HCT116 (cell line): ENCODE measurements around the gene KMT2B. TPM values are rescaled to one million over a fixed set of nuclear protein-coding genes. Genes with fewer than 3 reads are reported as not detected.
A peak's percentile ranks its signal among the peaks of the same experiment; 100 is the strongest.

Experiments used
- ATAC-seq: fragments of 200-7000 bp; cut with Tn5 transposase; 2 replicates; pipeline ENCODE4 v1.9.1; 2020; ENCODE audit warnings: mild to moderate bottlenecking, moderate library complexity
- Bru-seq: library from RNA; stranded (reverse); fragments of 400-500 nt; gene quantifications from one replicate; lab custom pipeline; 2021; lab: Mats Ljungman, UMichigan
- BruChase-seq, 2 experiments: library from RNA; stranded (reverse); fragments of 400-500 nt; gene quantifications; one replicate each; lab custom pipeline; 2021; lab: Mats Ljungman, UMichigan
- BruUV-seq: library from RNA; stranded (reverse); fragments of 400-500 nt; replicated peaks from 2 replicates; lab custom pipeline; 2021; lab: Mats Ljungman, UMichigan
- CTCF ChIA-PET: fragments of 300-600 bp; sonication (Branson Sonifier 250); formaldehyde crosslinking; loops from one replicate; lab custom pipeline; 2021; ENCODE audit warnings: antibody characterized with exemption; lab: Charles Lee
- POLR2A ChIA-PET: fragments of 300-600, 350-600 bp; sonication (Branson Sonifier 250); formaldehyde crosslinking; loops from one replicate; lab custom pipeline; 2021; ENCODE audit warnings: antibody characterized with exemption; lab: Charles Lee
- RAD21 ChIA-PET, 2 experiments: fragments of 300-600 bp; sonication (Branson Sonifier 250); formaldehyde crosslinking; loops; one replicate each; lab custom pipeline; 2023; ENCODE audit warnings: low total read pairs in 2 of 2; ENCODE audit not compliant: uncharacterized antibody in 2 of 2, unreplicated experiment in 2 of 2, low non-redundant PET in 1 of 2; lab: Charles Lee
- DNase-seq: peaks from one replicate; pipeline ENCODE4 v3.0.0-alpha.2; 2010; ENCODE audit warnings: low read depth, low spot score
- H2AFZ ChIP-seq: fragments of 200-600 bp; shearing (Covaris generic), sonication (generic); 2 replicates; pipeline ENCODE4 v1.6.1; 2017; ENCODE audit warnings: low read depth, mixed run types, mixed read lengths, antibody characterized with exemption, low read length; ENCODE audit not compliant: poor library complexity, severe bottlenecking
- H3K27ac ChIP-seq: 2 replicates; pipeline ENCODE4 v1.5.1; 2012; ENCODE audit warnings: low read depth, low read length
- H3K27me3 ChIP-seq: fragments of 200-600 bp; sonication (generic); 2 replicates; pipeline ENCODE4 v1.6.1; 2016; ENCODE audit warnings: mixed run types, low read length, mixed read lengths; ENCODE audit not compliant: insufficient read depth
- H3K36me3 ChIP-seq, 2 experiments: fragments of 200-500 bp in 1 of 2; fragments of 200-600 bp in 1 of 2; sonication (Bioruptor generic) in 1 of 2; sonication (generic) in 1 of 2; 2 replicates each; pipeline versions ENCODE4 v1.5.1 to v1.6.1; 2014 to 2016; ENCODE audit warnings: low read length in 2 of 2, inconsistent platforms in 1 of 2, mixed read lengths in 1 of 2, mixed run types in 1 of 2; ENCODE audit not compliant: insufficient read depth in 2 of 2, control insufficient read depth in 1 of 2
- H3K4me1 ChIP-seq, 2 experiments: fragments of 200-600 bp in 1 of 2; sonication (generic) in 1 of 2; 2 replicates each; pipeline versions ENCODE4 v1.5.1 to v1.6.1; 2012 to 2017; ENCODE audit warnings: low read length in 2 of 2, inconsistent platforms in 1 of 2, mild to moderate bottlenecking in 1 of 2, mixed read lengths in 1 of 2, mixed run types in 1 of 2, moderate library complexity in 1 of 2; ENCODE audit not compliant: insufficient read depth in 2 of 2, control insufficient read depth in 1 of 2
- H3K4me2 ChIP-seq: fragments of 200-600 bp; sonication (generic); 2 replicates; pipeline ENCODE4 v1.6.1; 2017; ENCODE audit warnings: mixed run types, low read length, mixed read lengths
- H3K4me3 ChIP-seq, 2 experiments: fragments of 200-600 bp in 1 of 2; sonication (generic) in 1 of 2; replicated peaks in 1 of 2; 2 replicates each; pipeline ENCODE4 v1.5.1; 2011 to 2016; ENCODE audit warnings: low read length in 2 of 2, control low read depth in 1 of 2, low read depth in 1 of 2, mild to moderate bottlenecking in 1 of 2, mixed read lengths in 1 of 2, mixed run types in 1 of 2
- H3K79me2 ChIP-seq: fragments of 200-600 bp; sonication (generic); 2 replicates; pipeline ENCODE4 v1.6.1; 2017; ENCODE audit warnings: mild to moderate bottlenecking, mixed run types, low read length, moderate library complexity, mixed read lengths; ENCODE audit not compliant: insufficient read depth
- H3K9ac ChIP-seq: fragments of 200-600 bp; sonication (generic); 2 replicates; pipeline ENCODE4 v1.6.1; 2016; ENCODE audit warnings: low read length, mixed read lengths
- H3K9me2 ChIP-seq: fragments of 200-600 bp; sonication (generic), shearing (Covaris generic); 2 replicates; pipeline ENCODE4 v1.6.1; 2017; ENCODE audit warnings: mixed run types, mild to moderate bottlenecking, moderate library complexity; ENCODE audit not compliant: insufficient read depth
- H3K9me3 ChIP-seq, 2 experiments: fragments of 200-500 bp in 1 of 2; fragments of 200-600 bp in 1 of 2; sonication (Bioruptor generic) in 1 of 2; sonication (generic) in 1 of 2; 2 replicates each; pipeline ENCODE4 v1.6.1; 2014 to 2017; ENCODE audit warnings: low read length in 2 of 2, mixed read lengths in 2 of 2, inconsistent platforms in 1 of 2, low read depth in 1 of 2, mild to moderate bottlenecking in 1 of 2, mixed run types in 1 of 2, moderate library complexity in 1 of 2; ENCODE audit not compliant: control insufficient read depth in 1 of 2, insufficient read depth in 1 of 2
- H4K20me1 ChIP-seq: fragments of 200-600 bp; sonication (generic), shearing (Covaris generic); 2 replicates; pipeline ENCODE4 v1.6.1; 2017; ENCODE audit warnings: mixed run types, mild to moderate bottlenecking, moderate library complexity; ENCODE audit not compliant: insufficient read depth
- POLR2AphosphoS5 ChIP-seq: IDR thresholded peaks from 2 replicates; pipeline ENCODE4 v1.6.1; 2011; ENCODE audit warnings: mild to moderate bottlenecking, low read depth, low read length, moderate library complexity
- YY1 ChIP-seq: IDR thresholded peaks from 2 replicates; pipeline ENCODE4 v1.6.1; 2011; ENCODE audit warnings: low read length, low read depth, moderate library complexity, mild to moderate bottlenecking; ENCODE audit not compliant: insufficient replicate concordance; ENCODE audit errors: extremely low read depth
- ZFX ChIP-seq: fragments of 450-650 bp; IDR thresholded peaks from 2 replicates; pipeline ENCODE4 v1.6.1; 2017
- intact Hi-C: fragments of 100-400 bp; cut with micrococcal nuclease; formaldehyde crosslinking; loops from 2 replicates; pipeline ENCODE4 v1.10.0; 2022
- long read RNA-seq: library from polyadenylated mRNA; unstranded; transcript quantifications from one replicate; pipeline ENCODE4 v2.0.0, GENCODE V29; 2021; ENCODE audit not compliant: unreplicated experiment
- polyA plus RNA-seq: library from polyadenylated mRNA; unstranded; fragments of >200 nt; gene quantifications from 2 replicates; pipeline ENCODE4 v1.2.1, GENCODE V29; 2012; ENCODE audit warnings: missing spikeins
- total RNA-seq: library from RNA; stranded (reverse); gene quantifications from one replicate; pipeline ENCODE4 v1.2.1, GENCODE V29; 2021; ENCODE audit not compliant: unreplicated experiment

KMT2B gene, protein sequence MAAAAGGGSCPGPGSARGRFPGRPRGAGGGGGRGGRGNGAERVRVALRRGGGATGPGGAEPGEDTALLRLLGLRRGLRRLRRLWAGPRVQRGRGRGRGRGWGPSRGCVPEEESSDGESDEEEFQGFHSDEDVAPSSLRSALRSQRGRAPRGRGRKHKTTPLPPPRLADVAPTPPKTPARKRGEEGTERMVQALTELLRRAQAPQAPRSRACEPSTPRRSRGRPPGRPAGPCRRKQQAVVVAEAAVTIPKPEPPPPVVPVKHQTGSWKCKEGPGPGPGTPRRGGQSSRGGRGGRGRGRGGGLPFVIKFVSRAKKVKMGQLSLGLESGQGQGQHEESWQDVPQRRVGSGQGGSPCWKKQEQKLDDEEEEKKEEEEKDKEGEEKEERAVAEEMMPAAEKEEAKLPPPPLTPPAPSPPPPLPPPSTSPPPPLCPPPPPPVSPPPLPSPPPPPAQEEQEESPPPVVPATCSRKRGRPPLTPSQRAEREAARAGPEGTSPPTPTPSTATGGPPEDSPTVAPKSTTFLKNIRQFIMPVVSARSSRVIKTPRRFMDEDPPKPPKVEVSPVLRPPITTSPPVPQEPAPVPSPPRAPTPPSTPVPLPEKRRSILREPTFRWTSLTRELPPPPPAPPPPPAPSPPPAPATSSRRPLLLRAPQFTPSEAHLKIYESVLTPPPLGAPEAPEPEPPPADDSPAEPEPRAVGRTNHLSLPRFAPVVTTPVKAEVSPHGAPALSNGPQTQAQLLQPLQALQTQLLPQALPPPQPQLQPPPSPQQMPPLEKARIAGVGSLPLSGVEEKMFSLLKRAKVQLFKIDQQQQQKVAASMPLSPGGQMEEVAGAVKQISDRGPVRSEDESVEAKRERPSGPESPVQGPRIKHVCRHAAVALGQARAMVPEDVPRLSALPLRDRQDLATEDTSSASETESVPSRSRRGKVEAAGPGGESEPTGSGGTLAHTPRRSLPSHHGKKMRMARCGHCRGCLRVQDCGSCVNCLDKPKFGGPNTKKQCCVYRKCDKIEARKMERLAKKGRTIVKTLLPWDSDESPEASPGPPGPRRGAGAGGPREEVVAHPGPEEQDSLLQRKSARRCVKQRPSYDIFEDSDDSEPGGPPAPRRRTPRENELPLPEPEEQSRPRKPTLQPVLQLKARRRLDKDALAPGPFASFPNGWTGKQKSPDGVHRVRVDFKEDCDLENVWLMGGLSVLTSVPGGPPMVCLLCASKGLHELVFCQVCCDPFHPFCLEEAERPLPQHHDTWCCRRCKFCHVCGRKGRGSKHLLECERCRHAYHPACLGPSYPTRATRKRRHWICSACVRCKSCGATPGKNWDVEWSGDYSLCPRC (N-terminal part only)
- total RNA-seq (29.9 TPM), Bru-seq, nascent RNA (percentile 70 among the genes with signal in this experiment), BruChase-seq, experiment 1, labeled RNA remaining after a 6-hour chase (percentile 89 among the genes with signal in this experiment), BruChase-seq, experiment 2, labeled RNA remaining after a 2-hour chase (percentile 86 among the genes with signal in this experiment)
- polyA plus RNA-seq: 33.4 and 34.0 TPM in 2 replicates
- long read RNA-seq, partial matches to known transcripts: 17 of 21 reads
- long read RNA-seq, other reads (novel, unspliced or antisense): 3 of 21 reads

DNA sequence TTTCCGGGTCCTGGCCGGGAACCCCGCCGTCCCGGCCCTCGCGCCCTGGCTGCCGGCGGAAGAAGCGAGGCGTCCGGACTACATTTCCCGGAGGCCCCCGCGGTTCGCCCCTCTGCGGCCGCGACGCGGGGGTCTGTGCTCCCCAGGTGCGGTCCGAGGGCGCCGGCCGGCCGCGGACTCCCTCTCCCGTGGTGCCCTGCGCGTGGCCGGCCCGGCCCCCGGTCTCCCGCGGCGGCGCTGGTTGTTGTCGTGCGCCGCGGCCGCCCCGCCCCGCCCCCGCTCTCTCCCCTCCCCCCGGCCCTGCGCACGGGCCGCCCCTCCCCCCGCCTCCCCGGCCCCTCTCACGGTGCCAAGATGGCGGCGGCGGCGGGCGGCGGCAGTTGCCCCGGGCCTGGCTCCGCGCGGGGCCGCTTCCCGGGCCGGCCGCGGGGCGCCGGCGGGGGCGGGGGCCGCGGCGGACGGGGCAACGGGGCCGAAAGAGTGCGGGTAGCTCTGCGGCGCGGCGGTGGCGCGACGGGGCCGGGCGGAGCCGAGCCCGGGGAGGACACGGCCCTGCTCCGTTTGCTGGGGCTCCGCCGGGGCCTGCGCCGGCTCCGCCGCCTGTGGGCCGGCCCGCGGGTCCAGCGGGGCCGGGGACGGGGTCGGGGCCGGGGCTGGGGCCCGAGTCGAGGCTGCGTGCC lies at the start of gene KMT2B:
Gene KMT2B (plus strand): TSS at position 339 of the 680 bp plus-strand sequence. CDS start 16 bp downstream, at position 355.
- DNase-seq: no peak
- ChIA-PET RAD21 (no interaction called here), CTCF (interaction anchor here (1.3 kb wide), 1 partner anchor 213 kb away, joined by 4 read pairs; no protein-coding TSS in a partner anchor), POLR2A (no interaction called here)
- no TSS peak for BruUV-seq
- peak within 1 kb of the TSS; percentile 91 for H3K9ac ChIP-seq
- H3K36me3 ChIP-seq: peaks cover 16 to 24% of the 10 kb centered on the region in 2 experiments; a peak in 3 of 4 replicates
- ATAC-seq: peak; percentile 2
- peak within 1 kb of the TSS; percentile 28 for H2AFZ ChIP-seq
- H3K27me3 ChIP-seq: no peaks in the 10 kb centered on the region
- peaks cover 16 to 31% of the 10 kb centered on the region in 2 experiments for H3K4me1 ChIP-seq
- H3K4me2 ChIP-seq: peak within 1 kb of the TSS; percentile 86
- peak within 1 kb of the TSS; percentile 85 for H3K27ac ChIP-seq
- TF ChIP-seq POLR2AphosphoS5 (no peak), YY1 (peak; percentile 87), ZFX (peak; percentile 90)
- peaks cover 40% of the 10 kb centered on the region for H3K79me2 ChIP-seq
- H4K20me1 ChIP-seq: no peaks in the 10 kb centered on the region
- no peaks in the 10 kb centered on the region for H3K9me2 ChIP-seq
- peak within 1 kb of the TSS; percentile 89 to 94 for H3K4me3 ChIP-seq
- H3K9me3 ChIP-seq: no peaks in the 10 kb centered on the region
- intact Hi-C loops: loop anchor here (1.0 to 10.0 kb wide), 4 partner anchors 169 to 363 kb away; partner anchors contain the start of gene FFAR3
